Measurements from ENCODE around the gene ADAP2. TPM values are rescaled to one million over a fixed set of nuclear protein-coding genes. Genes with fewer than 3 reads are reported as not detected.

The ADAP2 gene
- total and polyA plus RNA-seq, 9 donors, result 3.9 to 7.9 (median 5.9) TPM

Other genes starting within 250 kb of the ADAP2 start
- 7.4 TPM for gene CRLF3, start 97.3 kb upstream of the ADAP2 start, total RNA-seq
- gene CRLF3, start 97.3 kb upstream of the ADAP2 start, polyA plus RNA-seq (ENCODE audit: insufficient read depth in 1 of 8, insufficient read length in 8 of 8, low replicate concordance in 1 of 8), result 10 to 100 TPM in 6 of 8 donors, 1 to 10 TPM in 2; 9.1 to 14.7 (median 11.1) TPM
- gene ATAD5, start 90.0 kb upstream of the ADAP2 start, total RNA-seq, result 3.1 TPM
- 1 to 10 TPM; 2.6 to 4.6 (median 3.4) TPM for gene ATAD5, start 90.0 kb upstream of the ADAP2 start, polyA plus RNA-seq (ENCODE audit: insufficient read depth in 1 of 8, insufficient read length in 8 of 8, low replicate concordance in 1 of 8)
- gene TEFM, start 15.7 kb upstream of the ADAP2 start, total RNA-seq, result 16.4 TPM
- gene TEFM, start 15.7 kb upstream of the ADAP2 start, polyA plus RNA-seq (ENCODE audit: insufficient read depth in 1 of 8, insufficient read length in 8 of 8, low replicate concordance in 1 of 8), result 10 to 100 TPM; 10.3 to 13.7 (median 11.8) TPM
- 9.3 TPM for gene RNF135, start 49.1 kb downstream of the ADAP2 start, total RNA-seq
- 10 to 100 TPM in 3 of 8 donors, 1 to 10 TPM in 5; 7.8 to 11.2 (median 9.2) TPM for gene RNF135, start 49.1 kb downstream of the ADAP2 start, polyA plus RNA-seq (ENCODE audit: insufficient read depth in 1 of 8, insufficient read length in 8 of 8, low replicate concordance in 1 of 8)
- gene NF1, start 173.0 kb downstream of the ADAP2 start, total RNA-seq, result 30.4 TPM
- 10 to 100 TPM; 13.8 to 30.4 (median 22.5) TPM for gene NF1, start 173.0 kb downstream of the ADAP2 start, polyA plus RNA-seq (ENCODE audit: insufficient read depth in 1 of 8, insufficient read length in 8 of 8, low replicate concordance in 1 of 8)

Measured in muscle of leg (tissue), 9 donors.